Measurements from ENCODE around the gene IFNAR2.

IFNAR2 gene

GRCh38 chr21:33229784-33230544 is at the start of gene IFNAR2:
Gene IFNAR2 (plus strand): TSS chr21:33229938. CDS start chr21:33241923, 11,985 bp downstream.
- peak; percentile 60 to 65 for DNase-seq (ENCODE audit: low read depth in 2 of 2)

DNA sequence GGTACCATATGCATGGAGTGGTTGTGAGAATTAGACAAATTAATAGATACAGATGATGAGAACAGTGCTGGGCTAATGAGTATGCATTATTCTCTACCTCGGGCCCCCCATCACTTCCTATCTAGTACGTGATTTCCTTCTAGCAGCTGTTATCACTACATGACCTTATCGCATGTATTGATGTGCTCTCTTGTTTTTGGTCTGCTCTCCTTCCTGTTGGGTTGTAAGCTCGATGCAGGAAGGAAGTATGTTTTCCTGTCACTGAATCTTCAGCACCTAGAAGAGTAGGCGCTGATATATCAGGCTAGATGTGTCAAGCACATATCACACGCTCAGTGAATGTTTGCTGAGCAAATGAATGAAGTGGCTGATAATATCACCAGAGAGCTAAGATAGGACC is 43.9 kb upstream of the IFNAR2 start:
- DNase-seq (ENCODE audit: low read depth in 2 of 2): no peak

DNA sequence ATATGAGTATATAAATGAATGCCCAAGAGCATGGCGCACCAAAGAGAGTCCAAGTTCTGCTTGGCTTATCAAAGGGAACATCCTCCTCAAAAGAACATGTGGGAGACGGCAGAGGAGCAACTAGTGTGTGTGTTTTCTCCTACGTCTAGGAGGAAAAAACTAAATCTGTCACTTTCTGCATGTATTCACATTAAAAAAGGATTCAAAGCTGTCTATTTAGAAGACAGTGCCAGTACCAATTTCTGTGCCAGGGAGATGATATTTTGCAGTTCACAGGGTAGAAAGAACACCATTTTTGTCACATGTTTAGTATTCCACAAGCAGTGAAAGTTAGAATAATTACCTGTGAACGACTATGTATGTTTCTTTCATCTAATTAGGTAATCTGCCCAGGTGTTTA is 42.5 kb upstream of the IFNAR2 start:
- DNase-seq (ENCODE audit: low read depth in 2 of 2): no peak

GRCh38 chr21:33189237-33189636 is 40.5 kb upstream of the IFNAR2 start:
- DNase-seq (ENCODE audit: low read depth in 2 of 2): no peak

- no peak for DNase-seq (ENCODE audit: low read depth in 2 of 2)
Observed at GRCh38 chr21:33189824-33190223, 39.9 kb upstream of the IFNAR2 start.

DNA sequence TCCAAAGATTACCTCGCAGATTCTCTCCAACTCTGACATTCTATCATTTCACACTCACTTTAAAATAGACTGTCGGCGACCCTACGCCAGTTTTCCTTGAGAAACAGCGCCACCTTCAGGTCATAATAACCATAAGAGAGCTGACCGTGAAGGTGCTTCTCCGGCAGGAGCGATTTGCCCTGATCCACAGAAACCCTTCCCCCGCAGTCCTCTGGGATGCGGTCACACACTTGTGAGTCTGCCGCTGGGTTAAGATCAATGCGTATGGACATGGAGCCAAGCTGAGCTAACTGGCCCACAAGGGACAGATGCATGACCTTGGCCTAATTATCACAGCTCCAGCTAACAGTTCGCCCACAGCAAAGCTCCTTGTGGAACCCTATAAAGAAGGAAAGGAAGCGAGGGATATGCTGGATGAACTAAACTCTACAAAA is 32.8 kb upstream of the IFNAR2 start:
- peak; percentile 28 to 45 for DNase-seq (ENCODE audit: low read depth in 2 of 2)

DNA sequence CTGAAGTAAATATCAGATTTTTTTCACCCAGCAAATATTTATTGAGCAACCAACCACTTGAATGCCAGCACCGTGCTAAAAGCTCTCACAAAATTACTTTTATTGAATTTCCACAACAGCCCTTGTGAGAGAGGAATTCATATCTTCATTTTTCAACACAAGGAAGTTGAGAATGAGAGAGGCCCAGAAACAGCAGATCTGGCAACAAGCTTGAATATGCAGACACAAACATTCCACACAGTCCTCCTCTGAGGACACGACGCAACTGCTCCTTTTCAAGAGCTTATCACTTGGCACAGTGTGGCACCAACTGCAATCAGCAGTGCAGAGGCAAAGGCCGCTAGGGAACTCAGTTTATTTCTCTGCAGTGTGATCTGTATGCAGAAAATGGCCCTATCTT is 32.2 kb upstream of the IFNAR2 start:
- no peak for DNase-seq (ENCODE audit: low read depth in 2 of 2)

- DNase-seq (ENCODE audit: low read depth in 2 of 2): no peak
Observed at GRCh38 chr21:33198346-33199099, 31.2 kb upstream of the IFNAR2 start.

DNA sequence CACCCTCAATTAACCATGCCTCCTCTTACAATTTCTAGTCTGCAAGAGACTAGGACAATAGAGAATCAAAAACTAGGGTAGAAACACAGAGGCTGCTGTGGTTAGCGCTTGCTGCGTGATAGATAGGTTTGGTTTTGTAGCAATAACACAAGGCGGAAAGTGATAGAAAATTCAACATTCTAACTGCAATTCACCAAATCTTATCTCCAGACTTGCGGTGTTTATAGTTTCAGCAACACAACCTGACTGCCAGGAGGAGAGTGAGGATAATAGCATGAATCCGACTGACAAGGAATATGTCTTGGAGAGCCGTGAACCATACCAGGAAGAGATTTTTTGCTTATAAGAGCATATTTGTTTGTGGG is 30.7 kb upstream of the IFNAR2 start:
- DNase-seq (ENCODE audit: low read depth in 2 of 2): no peak

DNA sequence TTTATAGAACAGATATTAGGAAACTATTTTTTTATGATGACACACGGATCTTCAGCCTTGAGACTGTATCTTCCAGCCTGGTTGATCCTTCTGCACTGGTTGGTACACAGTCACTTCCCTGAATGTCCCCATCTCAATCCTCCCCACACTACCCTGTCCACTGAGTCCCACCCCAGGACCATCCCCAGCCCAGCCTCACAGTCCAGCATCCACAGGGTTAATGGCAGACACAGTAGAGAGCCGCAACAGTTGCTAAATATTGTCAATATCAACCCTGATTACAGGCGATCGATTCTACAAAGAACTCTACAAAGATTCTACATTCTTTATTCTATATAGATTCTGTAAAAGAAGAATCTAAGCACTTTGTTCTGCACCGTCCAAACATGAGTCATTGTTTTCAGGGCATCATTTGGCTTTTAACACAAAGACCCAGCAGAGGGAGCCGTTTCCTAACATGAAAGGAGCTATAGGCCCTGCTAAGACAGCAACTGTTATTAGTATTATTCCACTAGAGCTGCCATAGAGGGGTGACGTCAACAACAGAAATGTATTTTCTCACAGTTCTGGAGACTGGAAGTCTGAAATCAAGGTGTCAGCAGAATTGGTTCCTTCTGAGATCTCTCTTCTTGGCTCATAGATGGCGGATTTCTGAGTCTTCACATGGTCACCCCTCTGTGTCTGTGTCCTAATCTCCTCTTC is 30.1 kb upstream of the IFNAR2 start:
- peak; percentile 60 to 68 for DNase-seq (ENCODE audit: low read depth in 2 of 2)

- DNase-seq (ENCODE audit: low read depth in 2 of 2): no peak
Observed at GRCh38 chr21:33201956-33202355, 27.8 kb upstream of the IFNAR2 start.

DNA sequence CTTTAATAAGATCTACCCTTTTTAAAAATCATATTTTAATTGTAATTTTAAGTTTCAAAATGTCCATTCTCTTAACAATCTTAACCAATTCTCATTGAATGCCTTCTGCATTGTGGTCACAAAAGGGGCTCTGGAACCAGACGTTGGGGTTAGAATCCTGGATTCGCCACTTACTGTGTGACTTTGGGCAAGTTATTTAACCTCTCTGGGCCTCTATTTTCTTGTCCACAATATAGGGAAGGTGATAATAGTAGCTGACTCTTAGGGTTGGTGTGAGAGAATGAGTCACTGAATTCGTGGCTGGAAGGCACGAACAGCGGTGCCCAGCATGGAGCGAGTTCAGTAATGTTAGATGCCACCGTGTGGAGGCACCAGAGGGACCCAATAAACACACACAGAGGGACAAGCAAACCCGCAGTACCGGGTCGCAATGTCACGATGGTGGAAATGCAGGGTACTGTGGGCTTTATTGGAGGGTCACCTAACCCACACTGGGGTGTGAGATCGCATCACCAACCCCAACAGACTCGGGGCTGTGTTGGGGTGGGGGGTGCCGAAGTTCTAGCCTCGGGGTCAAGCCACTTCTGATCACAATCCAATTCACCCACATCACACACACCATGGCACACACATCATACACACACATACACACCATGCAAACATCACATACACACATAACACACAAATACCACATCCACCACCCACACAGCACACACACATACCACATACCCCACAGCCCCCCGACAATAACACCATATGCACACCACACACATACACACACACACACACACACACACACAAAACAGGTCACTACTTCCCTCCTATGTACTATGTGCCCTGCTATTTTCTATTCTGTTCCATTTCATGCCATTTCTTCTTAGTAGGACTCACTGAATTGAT is 27.0 kb upstream of the IFNAR2 start:
- DNase-seq (ENCODE audit: low read depth in 2 of 2): no peak

DNA sequence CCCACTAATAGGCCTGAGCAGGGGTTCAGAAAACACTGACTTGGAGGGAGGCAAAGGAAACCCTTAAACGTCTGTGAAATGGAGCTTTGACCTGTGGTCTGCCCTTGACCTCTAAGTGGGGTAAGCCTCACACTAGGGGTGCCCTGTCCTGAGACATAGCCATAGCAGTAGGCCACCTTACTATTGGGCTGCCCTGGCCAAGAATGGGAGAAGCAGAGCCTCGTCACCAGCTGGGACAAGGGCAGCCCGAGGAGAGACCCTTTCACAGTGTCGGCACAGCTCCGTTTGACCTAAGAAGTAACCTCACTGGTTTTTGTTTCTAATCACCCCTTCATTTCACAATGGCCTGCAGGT is 26.4 kb upstream of the IFNAR2 start:
- no peak for DNase-seq (ENCODE audit: low read depth in 2 of 2)

DNA sequence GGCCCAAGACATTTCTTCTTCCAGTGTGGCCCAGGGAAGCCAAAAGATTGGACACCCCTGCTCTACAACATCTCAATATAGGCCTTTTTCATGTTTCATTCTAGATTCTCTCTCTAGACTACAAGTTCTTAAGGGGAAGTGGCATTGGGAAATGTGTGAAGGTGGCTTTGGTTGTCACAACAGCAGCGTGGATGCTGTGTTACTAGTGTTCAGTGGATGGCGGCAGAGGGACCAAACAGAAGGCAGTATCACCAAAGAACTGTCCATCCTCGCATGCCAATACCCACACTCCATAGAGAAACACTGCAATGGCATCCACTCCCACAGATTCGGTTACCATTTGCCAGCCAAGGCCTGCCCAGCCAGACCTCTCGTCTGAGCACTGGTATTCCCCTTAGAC is 24.3 kb upstream of the IFNAR2 start:
- DNase-seq (ENCODE audit: low read depth in 2 of 2): no peak

DNA sequence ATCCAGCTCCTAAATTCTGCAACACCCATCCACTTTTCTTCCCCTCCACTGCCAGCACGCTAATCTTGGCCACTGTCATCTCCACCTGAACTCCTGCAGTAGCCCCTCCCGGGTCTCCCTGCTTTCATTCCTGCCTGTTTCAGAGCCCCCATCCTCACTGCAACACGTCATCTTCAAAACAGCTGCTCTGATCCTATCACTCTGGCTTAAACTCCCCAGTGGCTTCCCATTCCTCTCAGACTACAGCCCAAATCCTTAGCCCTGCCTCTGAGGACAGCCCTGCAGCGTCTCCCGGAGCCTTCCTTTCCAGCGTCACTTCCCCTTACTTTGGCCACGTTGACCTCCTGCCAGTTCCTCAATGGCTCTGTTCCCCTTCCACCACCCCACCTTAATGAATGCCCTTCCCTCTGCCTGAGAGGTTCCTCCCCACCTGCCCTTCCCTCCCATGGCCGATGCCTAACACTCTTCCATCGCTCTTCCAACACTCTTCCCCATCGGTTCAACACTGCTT is 22.9 kb upstream of the IFNAR2 start:
- no peak for DNase-seq (ENCODE audit: low read depth in 2 of 2)

GRCh38 chr21:33207449-33208149 is 22.1 kb upstream of the IFNAR2 start:
- no peak for DNase-seq (ENCODE audit: low read depth in 2 of 2)

- DNase-seq (ENCODE audit: low read depth in 2 of 2): no peak
Observed at GRCh38 chr21:33208534-33208933, 21.2 kb upstream of the IFNAR2 start.

DNA sequence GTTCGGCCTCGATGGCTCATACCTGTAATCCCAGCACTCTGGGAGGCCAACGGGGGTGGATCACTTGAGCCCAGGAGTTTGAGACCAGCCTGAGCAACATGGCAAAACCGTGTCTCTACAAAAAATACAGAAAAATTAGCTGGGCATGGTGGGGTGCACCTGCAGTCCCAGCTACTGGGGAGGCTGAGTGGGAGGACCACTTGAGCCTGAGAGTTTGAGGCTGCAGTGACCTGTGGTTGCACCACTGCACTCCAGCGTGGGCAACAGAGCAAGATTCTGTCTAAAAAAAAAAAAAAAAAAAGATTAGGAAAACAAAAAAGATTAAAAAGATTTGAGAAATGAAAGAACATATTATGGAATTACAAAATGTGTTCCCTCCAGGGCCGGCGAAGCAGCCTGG is 18.4 kb upstream of the IFNAR2 start:
- DNase-seq (ENCODE audit: low read depth in 2 of 2): no peak

GRCh38 chr21:33211732-33212131 is 18.0 kb upstream of the IFNAR2 start:
- no peak for DNase-seq (ENCODE audit: low read depth in 2 of 2)

GRCh38 chr21:33212159-33212851 is 17.4 kb upstream of the IFNAR2 start:
- no peak for DNase-seq (ENCODE audit: low read depth in 2 of 2)

Data from stimulated activated CD4-positive, alpha-beta T cell treated with anti-CD3 and anti-CD28 coated beads, Interleukin-12 subunit alpha, Interleukin-12 subunit beta, amount 100 ng/mL, for 24 hours (primary cell).